B cell (primary cell): ENCODE data around the gene ADD3. TPM values are rescaled to one million over a fixed set of nuclear protein-coding genes. Genes with fewer than 3 reads are reported as not detected.
A peak's percentile ranks its signal among the peaks of the same experiment; 100 is the strongest.

Source experiments
- ATAC-seq: fragments of 200-7000 bp; cut with Tn5 transposase; one replicate; pipeline ENCODE4 v1.10.0; 2021; ENCODE audit warnings: low read depth, mild to moderate bottlenecking, moderate number of reproducible peaks, moderate library complexity
- CTCF ChIA-PET: fragments of 350-600 bp; sonication (Branson Sonifier 250); formaldehyde crosslinking; loops from one replicate; lab custom pipeline; 2021; ENCODE audit warnings: antibody characterized with exemption, inconsistent platforms; lab: Charles Lee
- POLR2A ChIA-PET: fragments of 350-600 bp; sonication (Branson Sonifier 250); formaldehyde crosslinking; loops from one replicate; lab custom pipeline; 2021; ENCODE audit warnings: antibody characterized with exemption; lab: Charles Lee
- DNase-seq: peaks from one replicate; pipeline ENCODE4 v3.0.0; 2013
- H2AFZ ChIP-seq: 2 replicates; pipeline ENCODE4 v1.6.1; 2012; ENCODE audit warnings: mild to moderate bottlenecking, low read depth, low read length; ENCODE audit not compliant: insufficient read depth, poor library complexity, severe bottlenecking
- H3K27ac ChIP-seq, 2 donors: 1 replicate in 1 of 2; 2 replicates in 1 of 2; pipeline ENCODE4 v1.5.1; 2012 to 2013; ENCODE audit warnings: low read length in 2 of 2, mild to moderate bottlenecking in 2 of 2, moderate library complexity in 1 of 2
- H3K27me3 ChIP-seq, 4 experiments: fragments of 200-600 bp in 1 of 4; sonication (generic) in 1 of 4; replicated peaks in 1 of 4; 1 replicate in 2 of 4; 2 replicates in 2 of 4; pipeline versions ENCODE4 v1.6.1 to v1.7.0; 2013 to 2016; ENCODE audit warnings: low read length in 3 of 4, mild to moderate bottlenecking in 2 of 4, mixed read lengths in 1 of 4, moderate library complexity in 1 of 4; ENCODE audit not compliant: insufficient read depth in 4 of 4, control insufficient read depth in 3 of 4; ENCODE audit errors: control extremely low read depth in 1 of 4
- H3K36me3 ChIP-seq, 2 experiments: replicated peaks in 1 of 2; 1 replicate in 1 of 2; 2 replicates in 1 of 2; pipeline versions ENCODE4 v1.6.1 to v1.7.1; 2013; ENCODE audit warnings: low read length in 1 of 2; ENCODE audit not compliant: insufficient read depth in 2 of 2, control insufficient read depth in 1 of 2; ENCODE audit errors: control extremely low read depth in 1 of 2, extremely low read depth in 1 of 2
- H3K4me1 ChIP-seq, 2 donors: fragments of 200-600 bp in 1 of 2; sonication (generic) in 1 of 2; 1 replicate in 1 of 2; 2 replicates in 1 of 2; pipeline versions ENCODE4 v1.5.1 to v1.6.1; 2013 to 2017; ENCODE audit warnings: low read length in 2 of 2; ENCODE audit not compliant: control insufficient read depth in 2 of 2, insufficient read depth in 2 of 2
- H3K4me2 ChIP-seq: replicated peaks from 2 replicates; pipeline ENCODE3; 2012; ENCODE audit warnings: mild to moderate bottlenecking, low read depth, low read length; ENCODE audit not compliant: poor library complexity, severe bottlenecking
- H3K4me3 ChIP-seq, 5 experiments: fragments of 200-600 bp in 1 of 5; sonication (generic) in 1 of 5; 1 replicate in 3 of 5; 2 replicates in 2 of 5; pipeline versions ENCODE4 v1.5.1 to v1.7.0; 2011 to 2016; ENCODE audit warnings: low read length in 4 of 5, mild to moderate bottlenecking in 4 of 5, low read depth in 2 of 5, control low read depth in 1 of 5, moderate library complexity in 1 of 5; ENCODE audit not compliant: insufficient read depth in 1 of 5; ENCODE audit errors: control extremely low read depth in 1 of 5, extremely low read depth in 1 of 5
- H3K79me2 ChIP-seq: fragments of 200-600 bp; sonication (generic); one replicate; pipeline ENCODE4 v1.6.0; 2016; ENCODE audit warnings: low read length; ENCODE audit not compliant: control insufficient read depth, insufficient read depth
- H3K9ac ChIP-seq: fragments of 200-600 bp; sonication (generic); 2 replicates; pipeline ENCODE4 v1.6.1; 2017; ENCODE audit warnings: mild to moderate bottlenecking, low read length, moderate library complexity
- H3K9me3 ChIP-seq, 3 donors: one replicate each; pipeline versions ENCODE4 v1.6.1 to v1.7.1; 2013; ENCODE audit warnings: low read length in 2 of 3; ENCODE audit not compliant: control insufficient read depth in 2 of 3, insufficient read depth in 1 of 3; ENCODE audit errors: control extremely low read depth in 1 of 3
- H4K20me1 ChIP-seq: 2 replicates; pipeline ENCODE4 v1.6.0; 2012; ENCODE audit warnings: mild to moderate bottlenecking, low read length; ENCODE audit not compliant: insufficient read depth, control insufficient read depth, poor library complexity, severe bottlenecking
- H3K27ac Mint-ChIP-seq: one replicate; pipeline ENCODE4 v1.8.0; 2021; ENCODE audit warnings: mixed read lengths
- H3K27me3 Mint-ChIP-seq: one replicate; pipeline ENCODE4 v1.8.0; 2021; ENCODE audit warnings: mixed read lengths
- H3K4me1 Mint-ChIP-seq: one replicate; pipeline ENCODE4 v1.8.0; 2021; ENCODE audit warnings: mixed read lengths
- H3K4me3 Mint-ChIP-seq: one replicate; pipeline ENCODE4 v1.8.0; 2021; ENCODE audit warnings: mixed read lengths
- H3K9me3 Mint-ChIP-seq: one replicate; pipeline ENCODE4 v1.8.0; 2022; ENCODE audit warnings: mixed read lengths; ENCODE audit not compliant: insufficient read depth
- CTCF ChIP-seq: fragments of 200-600 bp; IDR thresholded peaks from one replicate; pipeline ENCODE4 v1.8.0; 2022; ENCODE audit warnings: antibody characterized with exemption, mild to moderate bottlenecking
- EZH2 ChIP-seq: IDR thresholded peaks from 2 replicates; pipeline ENCODE4 v1.6.1; 2012; ENCODE audit warnings: borderline replicate concordance, low read depth, mild to moderate bottlenecking, moderate library complexity, low read length; ENCODE audit not compliant: insufficient read depth, poor library complexity, severe bottlenecking
- WGBS: methylation state at CpG from one replicate; pipeline ENCODE4 v1.1.5; 2013; ENCODE audit warnings: missing lambda C conversion rate; ENCODE audit not compliant: insufficient coverage; 5-methylcytosine and 5-hydroxymethylcytosine counted together
- intact Hi-C: fragments of 100-400 bp; cut with micrococcal nuclease; formaldehyde crosslinking; loops from one replicate; pipeline ENCODE4 v1.10.0; 2022
- polyA plus RNA-seq: library from polyadenylated mRNA; depleted of rRNA; stranded (reverse); fragments of >200 nt; gene quantifications from 2 replicates; pipeline ENCODE4 v1.2.3, GENCODE V29; 2012
- total RNA-seq, 2 donors: library from RNA; stranded (reverse); fragments of 120-200 nt in 1 of 2; gene quantifications; 1 replicate in 1 of 2; 2 replicates in 1 of 2; pipeline versions ENCODE4 v1.2.3 to v1.2.4, GENCODE V29; 2013 to 2022

The ADD3 gene
- total and polyA plus RNA-seq, 2 donors (not counting 1 experiment from before 2014, with no cell fraction given), result 156 to 185 TPM

- H3K4me1 Mint-ChIP-seq, result peaks cover 58% of the 10 kb centered on the region
- WGBS, result 78% methylated on average over 1 of the region's 2 CpGs
- no peak for ATAC-seq
- ChIA-PET POLR2A (no interaction called here), CTCF (no interaction called here)
- Histone ChIP-seq H3K27ac (peak overlapping the region in 1 of 2 donors; percentile 54), H3K4me2 (no peak overlapping the region), H2AFZ (no peak overlapping the region), H3K27me3 (no peaks in the 10 kb centered on the region), H3K9ac (no peak overlapping the region), H3K79me2 (peaks cover 97% of the 10 kb centered on the region), H3K4me1 (peaks cover 19 to 20% of the 10 kb centered on the region in 2 donors), H3K4me3 (no peak overlapping the region), H4K20me1 (peaks cover 33% of the 10 kb centered on the region), H3K36me3 (peaks cover 0 to 2% of the 10 kb centered on the region in 2 experiments), H3K9me3 (no peaks in the 10 kb centered on the region)
- intact Hi-C loops, result no loop called here
- H3K9me3 Mint-ChIP-seq, result no peaks in the 10 kb centered on the region
- H3K4me3 Mint-ChIP-seq, result no peak overlapping the region
- H3K27me3 Mint-ChIP-seq, result no peaks in the 10 kb centered on the region
- TF ChIP-seq CTCF (no peak), EZH2 (no peak)
- peak overlapping the region; percentile 28 for H3K27ac Mint-ChIP-seq
- DNase-seq, result no peak
These were observed 15.1 kb downstream of the ADD3 start for GRCh38 chr10:110022716-110023504.

- H3K36me3 ChIP-seq, result peaks cover 0 to 3% of the 10 kb centered on the region in 2 experiments
- no peak overlapping the region for H3K9ac ChIP-seq
- peaks cover 19 to 20% of the 10 kb centered on the region in 2 donors for H3K4me1 ChIP-seq
- DNase-seq (no peak), ATAC-seq (no peak)
- Mint-ChIP-seq H3K27ac (no peak overlapping the region), H3K4me3 (no peak overlapping the region), H3K9me3 (no peaks in the 10 kb centered on the region), H3K4me1 (peaks cover 53% of the 10 kb centered on the region), H3K27me3 (no peaks in the 10 kb centered on the region)
- no peaks in the 10 kb centered on the region for H3K9me3 ChIP-seq
- no peak overlapping the region for H3K27ac ChIP-seq
- H3K79me2 ChIP-seq, result peaks cover 97% of the 10 kb centered on the region
- no peak overlapping the region for H3K4me2 ChIP-seq
- no CpG with 5 or more reads among the region's 4 CpGs for WGBS
- POLR2A ChIA-PET, result no interaction called here
- H3K27me3 ChIP-seq, result no peaks in the 10 kb centered on the region
- TF ChIP-seq CTCF (no peak), EZH2 (no peak)
- peaks cover 36% of the 10 kb centered on the region for H4K20me1 ChIP-seq
- H3K4me3 ChIP-seq, result no peak overlapping the region
- H2AFZ ChIP-seq, result no peak overlapping the region
- CTCF ChIA-PET, result no interaction called here
- intact Hi-C loops, result no loop called here
These were observed 16.1 kb downstream of the ADD3 start for GRCh38 chr10:110023785-110024465.
